Heart right ventricle (tissue), 16 donors: ENCODE results near the gene CACNB2. TPM values are rescaled to one million over a fixed set of nuclear protein-coding genes. Genes with fewer than 3 reads are reported as not detected.
"Not testable (repeated sequence)": the region's sequence is repeated elsewhere in the genome, so short reads cannot be mapped to it uniquely, and the experiment has no call there.

Experiments
- ATAC-seq, 8 donors: fragments of 200-7000 bp; cut with Tn5 transposase; one replicate each; pipeline ENCODE4 v1.9.1; 2020; ENCODE audit warnings: mild to moderate bottlenecking in 8 of 8, moderate library complexity in 8 of 8, moderate number of reproducible peaks in 1 of 8
- DNase-seq, 2 donors: peaks; one replicate each; pipeline ENCODE4 v3.0.0-alpha.2; 2020
- H3K27ac ChIP-seq, 10 donors: fragments of 200-600 bp; sonication (generic) in 2 of 10; one replicate each; pipeline versions ENCODE4 v1.5.0 to v1.8.0; 2020 to 2022; ENCODE audit warnings: mild to moderate bottlenecking in 3 of 10
- H3K27me3 ChIP-seq, 7 donors: fragments of 200-600 bp; one replicate each; pipeline ENCODE4 v1.8.0; 2021 to 2022; ENCODE audit warnings: mild to moderate bottlenecking in 2 of 7
- H3K36me3 ChIP-seq, 9 donors: fragments of 200-600 bp; sonication (generic) in 1 of 9; one replicate each; pipeline versions ENCODE4 v1.5.0 to v1.8.0; 2020 to 2022; ENCODE audit warnings: mild to moderate bottlenecking in 2 of 9
- H3K4me1 ChIP-seq, 9 donors: fragments of 200-600 bp; sonication (generic) in 1 of 9; one replicate each; pipeline versions ENCODE4 v1.5.0 to v1.8.0; 2020 to 2022; ENCODE audit warnings: mild to moderate bottlenecking in 4 of 9
- H3K4me3 ChIP-seq, 10 donors: fragments of 200-600 bp; sonication (generic) in 2 of 10; one replicate each; pipeline versions ENCODE4 v1.5.0 to v1.8.0; 2020 to 2022; ENCODE audit warnings: mild to moderate bottlenecking in 7 of 10, moderate library complexity in 2 of 10
- H3K9me3 ChIP-seq, 11 donors: fragments of 200-600 bp in 10 of 11; sonication (generic) in 2 of 11; one replicate each; pipeline versions ENCODE4 v1.5.0 to v1.8.0; 2013 to 2022; ENCODE audit warnings: mild to moderate bottlenecking in 2 of 11, control low read depth in 1 of 11, moderate library complexity in 1 of 11
- WGBS, 2 donors: extraction: QIAGEN DNeasy Blood & Tissue Kit; methylation state at CpG; one replicate each; pipeline ENCODE4 v1.1.7; 2013; ENCODE audit warnings: inconsistent platforms in 1 of 2; 5-methylcytosine and 5-hydroxymethylcytosine counted together
- intact Hi-C, 10 donors: fragments of 100-400 bp; cut with DNase I; formaldehyde crosslinking; loops; one replicate each; pipeline versions ENCODE4 v1.11.1 to v1.14.2; 2022
- polyA plus RNA-seq, 2 donors: library from polyadenylated mRNA; stranded (reverse); fragments of 200-250 nt; gene quantifications; one replicate each; pipeline ENCODE4 v1.2.3, GENCODE V29; 2013
- total RNA-seq, 10 donors: library from RNA; stranded (reverse); fragmentation: NEBNext Ultra II Directional in 3 of 10; extraction: Animal tissue kit (Norgen Biotek cat#: 25700) in 3 of 10; gene quantifications; one replicate each; pipeline versions ENCODE4 v1.2.1 to v1.2.4, GENCODE V29; 2021 to 2023
- TF ChIP-seq, protein P1 (sequence below), 9 donors: fragments of 200-600 bp; sonication (generic) in 2 of 9; IDR thresholded peaks; one replicate each; pipeline versions ENCODE4 v1.5.0 to v1.8.0; 2021 to 2022; ENCODE audit warnings: antibody characterized with exemption in 9 of 9, mild to moderate bottlenecking in 5 of 9, moderate library complexity in 1 of 9
- donor health status: Arrhythmogenic right ventricular cardiomyopathy.
- donor health status: ischemic (EF 13 %, LVEDD 7.1; RV severe dilation, severe dysfunction).
- donor health status: healthy with polysubstance abuse.
- donor health status: DM: no; HTN: yes; CAD: no.
- donor health status: DM: no; HTN: no; CAD: no.
- donor health status: ischemic (EF 25% LVEDD 6.9; RV normal size, moderate dysfunction).
- donor health status: ischemic (EF 25% LVEDD 5.7; RV mildly dilated, moderate dysfunction).
- donor health status: healthy.
- donor health status: DM: yes; HTN: yes; CAD: no.
- donor health status: Ischemic cardiomyopathy.
- donor health status: ischemic (EF 35%, LVEDD 5.7; RV mildly dilated, moderate dysfunction).
- donor health status: nonischemic (EF 11% LVEDD 7.7; RV severe dilation, severe dysfunction).
- donor health status: DM: yes; HTN: yes; CAD: no.
- donor health status: PGD.
- donor health status: ischemic (EF 29% LVEDD 5.4; RV normal size, mild dysfunction).
- donor health status: nonischemic (EF 23%, LVEDD 6.1; RV moderate dilation, normal function).

CACNB2 gene
- total and polyA plus RNA-seq, 12 donors = 8.9 to 71.1 (median 36.7) TPM

DNA sequence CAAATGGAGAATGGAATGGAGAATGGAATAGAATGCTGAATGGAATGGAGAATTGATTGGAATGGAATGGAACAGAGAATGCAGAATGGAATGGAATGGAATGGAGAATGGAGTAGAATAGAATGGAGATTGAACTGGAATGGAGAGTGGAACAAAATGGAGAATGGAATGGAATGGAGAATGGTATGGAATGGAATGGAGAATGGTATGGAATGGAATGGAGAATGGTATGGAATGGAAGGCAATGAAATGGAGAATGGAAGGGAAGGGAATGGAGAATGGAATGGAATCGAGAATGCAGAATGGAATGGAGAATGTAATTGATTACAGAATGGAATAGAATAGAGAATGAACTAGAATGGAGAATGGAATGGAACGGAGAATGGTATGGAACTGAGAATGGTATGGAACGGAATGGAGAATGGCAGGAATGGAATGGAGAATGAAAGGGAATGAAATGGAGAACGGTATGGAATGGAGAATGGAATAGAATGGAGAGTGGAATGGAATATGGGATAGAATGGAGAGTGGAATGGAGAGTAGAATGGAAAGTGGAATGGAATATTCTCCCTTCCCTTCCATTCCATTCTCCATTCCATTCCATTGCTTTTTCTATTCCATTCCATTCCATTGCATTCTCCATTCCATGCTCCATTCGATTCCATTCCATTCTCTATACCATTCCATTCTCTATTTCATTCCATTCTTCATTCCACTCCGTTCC lies 422.9 kb downstream of the CACNB2 start:
- Histone ChIP-seq H3K27me3 (no peaks in the 10 kb centered on the region), H3K9me3 (peaks cover 0 to 88% (median 0%) of the 10 kb centered on the region in 11 donors), H3K4me1 (no peaks in the 10 kb centered on the region), H3K4me3 (no peak overlapping the region), H3K27ac (no peak overlapping the region), H3K36me3 (peaks cover 0 to 37% (median 0%) of the 10 kb centered on the region in 9 donors)
- DNase-seq = no peak
- ATAC-seq = no peak
- intact Hi-C loops = no loop called here
- WGBS, 2 donors = 95 to 99% methylated on average over 6 of the region's 6 CpGs
- TF ChIP-seq, protein P1, sequence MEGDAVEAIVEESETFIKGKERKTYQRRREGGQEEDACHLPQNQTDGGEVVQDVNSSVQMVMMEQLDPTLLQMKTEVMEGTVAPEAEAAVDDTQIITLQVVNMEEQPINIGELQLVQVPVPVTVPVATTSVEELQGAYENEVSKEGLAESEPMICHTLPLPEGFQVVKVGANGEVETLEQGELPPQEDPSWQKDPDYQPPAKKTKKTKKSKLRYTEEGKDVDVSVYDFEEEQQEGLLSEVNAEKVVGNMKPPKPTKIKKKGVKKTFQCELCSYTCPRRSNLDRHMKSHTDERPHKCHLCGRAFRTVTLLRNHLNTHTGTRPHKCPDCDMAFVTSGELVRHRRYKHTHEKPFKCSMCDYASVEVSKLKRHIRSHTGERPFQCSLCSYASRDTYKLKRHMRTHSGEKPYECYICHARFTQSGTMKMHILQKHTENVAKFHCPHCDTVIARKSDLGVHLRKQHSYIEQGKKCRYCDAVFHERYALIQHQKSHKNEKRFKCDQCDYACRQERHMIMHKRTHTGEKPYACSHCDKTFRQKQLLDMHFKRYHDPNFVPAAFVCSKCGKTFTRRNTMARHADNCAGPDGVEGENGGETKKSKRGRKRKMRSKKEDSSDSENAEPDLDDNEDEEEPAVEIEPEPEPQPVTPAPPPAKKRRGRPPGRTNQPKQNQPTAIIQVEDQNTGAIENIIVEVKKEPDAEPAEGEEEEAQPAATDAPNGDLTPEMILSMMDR (IDR thresholded peaks at IDR 0.05) = no peak

DNA sequence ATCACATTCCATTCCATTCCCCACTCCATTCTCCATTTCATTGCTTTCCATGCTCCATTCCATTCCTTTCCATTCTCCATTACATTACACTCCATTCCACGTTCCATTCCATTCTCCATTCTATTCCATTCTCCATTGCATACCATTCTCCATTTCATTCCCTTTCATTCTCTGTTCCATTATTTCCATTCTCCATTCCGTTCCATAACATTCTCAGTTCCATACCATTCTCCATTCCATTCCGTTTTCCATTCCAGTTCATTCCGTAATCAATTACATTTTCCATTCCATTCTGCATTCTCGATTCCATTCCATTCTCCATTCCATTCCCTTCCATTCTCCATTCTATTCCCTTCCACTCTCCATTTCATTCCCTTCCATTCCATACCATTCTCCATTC lies 424.8 kb downstream of the CACNB2 start:
- intact Hi-C loops = no loop called here
- no peaks in the 10 kb centered on the region for H3K4me1 ChIP-seq
- no peaks in the 10 kb centered on the region for H3K27me3 ChIP-seq
- WGBS, 2 donors = 97 to 100% methylated on average over 5 of the region's 5 CpGs
- DNase-seq = no peak
- H3K4me3 ChIP-seq = no peak overlapping the region
- H3K36me3 ChIP-seq = peaks cover 0 to 19% (median 0%) of the 10 kb centered on the region in 9 donors
- H3K27ac ChIP-seq = no peak overlapping the region
- TF ChIP-seq, protein P1 (IDR thresholded peaks at IDR 0.05) = no peak
- ATAC-seq = no peak
- peaks cover 0 to 88% (median 0%) of the 10 kb centered on the region in 11 donors for H3K9me3 ChIP-seq

DNA sequence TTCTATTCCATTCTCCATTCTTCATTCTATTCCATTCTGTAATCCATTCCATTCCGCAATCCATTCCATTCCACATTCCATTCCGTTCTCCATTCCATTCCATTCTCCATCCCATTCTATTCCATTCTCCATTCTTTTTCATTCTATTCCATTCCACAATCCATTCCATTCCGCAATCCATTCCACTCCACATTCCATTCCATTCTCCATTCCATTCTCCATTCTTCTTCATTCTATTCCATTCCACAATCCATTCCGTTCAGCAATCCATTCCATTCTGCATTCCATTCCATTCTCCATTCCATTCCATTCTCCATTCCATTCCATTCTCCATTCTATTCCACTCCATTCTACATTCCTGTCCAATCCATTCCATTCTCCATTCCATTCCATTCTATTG lies 426.0 kb downstream of the CACNB2 start:
- intact Hi-C loops = no loop called here
- TF ChIP-seq, protein P1 (IDR thresholded peaks at IDR 0.05) = no peak
- Histone ChIP-seq H3K4me1 (no peaks in the 10 kb centered on the region), H3K36me3 (peaks cover 0 to 10% (median 0%) of the 10 kb centered on the region in 9 donors), H3K4me3 (no peak overlapping the region), H3K27me3 (no peaks in the 10 kb centered on the region), H3K27ac (no peak overlapping the region), H3K9me3 (peaks cover 0 to 89% (median 0%) of the 10 kb centered on the region in 11 donors)
- ATAC-seq = no peak
- DNase-seq = no peak
- WGBS, 2 donors = 89 to 98% methylated on average over 4 of the region's 4 CpGs

DNA sequence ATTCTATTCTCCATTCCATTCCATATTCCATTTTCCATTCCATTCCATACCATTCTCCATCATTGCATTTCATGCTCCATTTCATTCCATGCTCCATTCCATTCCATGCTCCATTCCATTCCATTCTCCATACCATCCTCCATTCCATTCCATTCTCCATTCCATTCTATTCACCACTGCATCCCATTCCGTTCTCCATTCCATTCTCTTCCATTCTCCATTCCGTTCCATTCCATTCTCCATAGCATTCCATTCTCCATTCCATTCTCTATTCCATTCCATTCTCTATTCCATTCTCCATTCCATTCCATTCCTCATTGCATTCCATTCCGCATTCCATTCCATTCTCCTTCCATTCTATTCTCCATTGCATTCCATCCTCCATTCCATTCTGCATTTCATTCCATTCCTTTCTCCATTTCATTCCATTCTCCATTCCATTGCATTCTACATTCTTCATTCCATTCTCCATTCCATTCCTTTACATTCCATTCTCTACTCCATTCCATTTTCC lies 427.2 kb downstream of the CACNB2 start:
- Histone ChIP-seq H3K27ac (no peak overlapping the region), H3K9me3 (peaks cover 0 to 92% (median 0%) of the 10 kb centered on the region in 11 donors), H3K4me1 (no peaks in the 10 kb centered on the region), H3K27me3 (no peaks in the 10 kb centered on the region), H3K4me3 (no peak overlapping the region), H3K36me3 (peaks cover 0 to under 1% (median 0%) of the 10 kb centered on the region in 9 donors)
- intact Hi-C loops = no loop called here
- ATAC-seq (no peak), DNase-seq (no peak)
- WGBS, 2 donors = 98% methylated on average over 3 of the region's 3 CpGs
- TF ChIP-seq, protein P1 (IDR thresholded peaks at IDR 0.05) = no peak

DNA sequence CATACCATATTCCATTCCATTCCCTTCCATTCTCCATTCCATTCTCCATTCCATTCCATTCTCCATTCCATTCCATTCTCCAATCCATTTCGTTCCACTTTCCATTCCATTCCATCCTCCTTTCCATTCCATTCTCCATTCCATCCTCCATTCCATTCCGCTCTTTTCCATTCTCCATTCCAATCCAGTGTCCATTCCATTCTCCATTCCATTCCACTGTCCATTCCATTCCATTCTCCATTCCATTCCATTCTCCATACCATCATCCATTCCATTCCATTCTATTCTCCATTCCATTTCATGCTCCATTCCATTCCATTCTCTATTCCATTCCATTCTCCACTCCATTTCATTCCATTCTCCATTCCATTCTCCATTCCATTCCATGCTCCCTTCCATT lies 430.2 kb downstream of the CACNB2 start:
- peaks cover 0 to 70% (median 0%) of the 10 kb centered on the region in 11 donors for H3K9me3 ChIP-seq
- DNase-seq, H3K27ac ChIP-seq, H3K4me3 ChIP-seq, H3K36me3 ChIP-seq, H3K4me1 ChIP-seq, ATAC-seq, intact Hi-C loops, H3K27me3 ChIP-seq: not testable (repeated sequence)
- 99% methylated on average over 2 of the region's 2 CpGs for WGBS, 2 donors
